NCI-H2107 treated with DMSO at 0.1 percent for 48 hours (cell line): ENCODE data around the gene ISG20.

Experiments
- DNase-seq: peaks from one replicate; lab custom pipeline; 2025; ENCODE audit not compliant: unreplicated experiment; lab: John Stamatoyannopoulos, UW

The ISG20 gene

GRCh38 chr15:88638626-88639372 is at the start of gene ISG20:
Gene ISG20 (plus strand): TSS chr15:88639016. CDS start chr15:88639367, 351 bp downstream.
- peak; percentile 61 for DNase-seq

GRCh38 chr15:88590759-88591158 is 48.1 kb upstream of the ISG20 start:
- no peak for DNase-seq

- no peak for DNase-seq
These were observed 47.4 kb upstream of the ISG20 start for GRCh38 chr15:88591384-88591783.

- no peak for DNase-seq
These were observed 34.9 kb upstream of the ISG20 start for GRCh38 chr15:88603885-88604284.

GRCh38 chr15:88604381-88605188 is 34.2 kb upstream of the ISG20 start:
- no peak for DNase-seq

GRCh38 chr15:88605189-88606069 is 33.4 kb upstream of the ISG20 start:
- DNase-seq, result no peak

DNA sequence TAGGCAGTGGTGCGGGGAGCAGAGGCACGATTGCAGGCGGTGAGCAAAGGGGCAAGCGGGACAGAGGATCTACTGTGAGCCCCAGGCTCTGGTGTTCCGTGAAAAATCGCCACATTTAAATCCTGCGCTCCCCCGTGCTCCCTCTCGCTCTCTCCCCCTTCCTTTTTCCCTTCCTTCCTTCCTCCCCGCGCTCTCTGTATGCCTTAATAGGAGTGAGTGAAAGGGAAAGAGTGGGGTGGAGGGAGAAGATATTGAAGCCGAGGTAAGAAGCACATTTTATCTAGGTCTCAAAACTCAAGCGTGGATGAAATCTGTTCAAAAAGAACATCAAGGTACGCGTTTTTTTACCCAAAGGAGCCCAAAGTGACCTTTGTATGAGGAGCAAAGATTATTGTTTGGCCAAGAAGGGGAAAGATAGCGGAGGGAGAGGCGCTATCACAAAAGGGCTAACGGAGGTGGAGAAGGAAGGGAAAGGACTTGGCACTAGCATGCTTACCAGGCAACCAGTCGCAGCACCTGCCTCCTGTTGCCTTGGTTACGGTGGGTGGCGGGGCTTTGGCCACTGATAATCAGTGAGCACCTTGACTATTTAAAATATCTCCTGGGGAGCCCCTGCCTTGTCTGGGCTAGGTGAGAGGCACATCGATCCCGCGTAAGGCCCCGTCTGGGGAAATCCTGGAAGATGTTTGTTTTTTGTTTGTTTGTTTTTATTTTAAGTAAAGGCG is 32.6 kb upstream of the ISG20 start:
- DNase-seq, result peak; percentile 10

DNA sequence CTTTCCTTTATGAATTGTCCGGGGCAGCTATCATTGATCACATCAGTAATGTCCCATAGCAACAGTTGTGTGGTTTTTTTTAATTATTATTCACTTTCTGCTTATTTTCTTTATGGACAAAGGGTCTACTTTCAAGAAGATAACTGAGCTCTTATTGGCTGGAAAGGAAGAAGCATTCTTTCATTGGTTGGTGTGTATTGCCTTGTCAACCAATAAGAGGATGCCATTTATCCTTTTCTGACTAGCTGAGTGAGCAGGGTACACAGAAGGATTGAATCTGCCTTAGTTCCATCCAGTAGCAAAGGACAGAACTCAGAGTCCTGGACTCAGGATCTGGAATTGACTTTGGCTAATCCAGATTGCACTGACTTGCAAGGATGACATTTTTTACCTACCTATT is 30.9 kb upstream of the ISG20 start:
- no peak for DNase-seq

DNA sequence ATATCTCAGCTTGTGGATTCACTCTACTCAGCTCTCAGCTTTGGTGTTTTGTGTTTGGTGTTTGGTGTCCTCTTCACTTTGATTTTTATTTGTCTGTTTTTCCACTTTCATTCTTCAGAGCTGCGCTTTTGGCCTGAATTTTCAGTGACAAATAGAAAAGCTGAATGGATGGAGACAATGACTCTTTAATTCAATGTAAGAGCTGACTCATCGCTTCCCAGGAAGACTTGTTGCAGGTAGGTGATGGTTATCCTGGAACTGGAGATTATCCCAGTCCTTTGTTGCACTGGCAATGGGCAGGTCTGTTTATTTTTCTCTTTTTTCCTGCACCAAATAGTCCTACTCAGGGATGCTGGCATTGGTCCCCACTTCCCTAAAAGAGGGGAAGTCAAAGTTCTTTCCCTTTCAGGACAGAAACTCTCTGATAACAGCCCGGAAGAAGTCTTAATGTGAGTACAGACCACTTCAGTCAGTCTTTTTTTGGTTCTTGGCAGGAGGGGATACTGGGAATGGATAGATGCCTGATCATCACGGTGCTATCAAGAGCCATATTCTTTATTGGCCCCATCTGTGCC is 30.1 kb upstream of the ISG20 start:
- DNase-seq, result no peak

GRCh38 chr15:88609344-88610090 is 29.3 kb upstream of the ISG20 start:
- DNase-seq, result no peak

GRCh38 chr15:88610701-88611231 is 28.1 kb upstream of the ISG20 start:
- no peak for DNase-seq

DNA sequence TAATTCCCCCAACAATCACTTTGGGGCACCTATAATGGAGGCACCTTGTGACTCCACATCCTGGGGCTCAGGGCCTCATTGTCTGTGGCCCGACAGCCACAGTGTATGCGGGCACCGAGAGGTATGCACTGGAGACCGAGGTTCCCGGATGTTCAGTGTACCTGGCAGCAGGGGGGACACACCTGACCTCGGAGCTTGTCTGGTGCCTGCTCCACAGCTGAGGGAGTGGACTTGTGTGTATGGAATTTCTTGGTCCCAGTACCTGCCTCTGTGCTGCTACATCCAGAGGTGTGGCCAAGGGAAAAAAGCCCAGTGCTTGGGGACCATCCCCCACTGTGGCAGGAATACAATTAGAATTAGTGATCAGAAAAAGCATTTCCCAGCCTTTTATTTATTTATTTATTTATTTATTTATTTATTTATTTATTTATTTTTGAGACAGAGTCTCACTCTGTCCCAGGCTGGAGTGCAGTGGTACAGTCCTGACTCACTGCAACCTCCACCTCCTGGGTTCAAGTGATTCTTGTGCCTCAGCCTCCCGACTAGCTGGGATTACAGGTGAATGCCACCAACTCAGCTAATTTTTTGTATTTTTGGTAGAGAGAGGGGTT is 26.5 kb upstream of the ISG20 start:
- no peak for DNase-seq

DNA sequence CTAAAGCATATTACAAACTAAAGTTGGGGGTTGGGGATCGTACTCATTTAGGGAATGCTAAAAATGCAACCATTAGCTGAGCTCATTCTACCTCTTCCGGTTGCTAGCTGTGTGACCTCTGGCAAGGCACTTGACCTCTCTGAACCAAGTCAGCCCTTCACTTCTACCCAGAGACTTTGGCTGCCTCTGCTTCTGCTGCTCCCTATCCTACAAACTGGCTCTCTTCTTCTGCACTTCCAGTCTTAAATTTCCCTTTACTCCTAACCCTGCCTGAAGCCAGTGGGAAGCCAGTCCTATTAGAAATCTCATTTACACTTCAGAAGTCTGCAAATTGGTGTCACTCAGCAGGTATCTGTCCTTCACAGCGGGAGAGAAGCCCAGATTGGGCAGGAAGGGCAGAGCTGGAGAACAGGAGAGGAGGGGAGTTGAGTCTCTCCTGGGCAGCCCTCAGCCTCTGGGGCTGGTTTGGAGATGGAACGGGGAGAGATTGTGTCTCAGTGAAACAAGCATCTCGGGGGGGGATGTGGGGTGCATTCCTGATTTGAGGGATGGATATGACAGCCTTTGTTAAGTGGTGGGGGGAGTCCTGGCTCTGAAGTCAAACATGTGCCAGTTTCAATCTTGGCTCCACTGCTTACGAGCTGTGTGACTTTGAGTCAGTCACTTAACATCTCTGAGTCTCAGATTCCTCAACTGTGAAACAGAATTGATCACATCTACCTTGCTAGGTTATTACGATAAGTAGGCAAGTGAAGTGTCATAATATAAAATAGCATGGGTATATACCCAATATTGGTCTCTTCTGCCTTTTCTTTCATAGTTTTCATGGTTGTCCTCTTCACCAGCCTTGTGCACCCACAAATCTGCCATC is 25.5 kb upstream of the ISG20 start:
- no peak for DNase-seq

DNA sequence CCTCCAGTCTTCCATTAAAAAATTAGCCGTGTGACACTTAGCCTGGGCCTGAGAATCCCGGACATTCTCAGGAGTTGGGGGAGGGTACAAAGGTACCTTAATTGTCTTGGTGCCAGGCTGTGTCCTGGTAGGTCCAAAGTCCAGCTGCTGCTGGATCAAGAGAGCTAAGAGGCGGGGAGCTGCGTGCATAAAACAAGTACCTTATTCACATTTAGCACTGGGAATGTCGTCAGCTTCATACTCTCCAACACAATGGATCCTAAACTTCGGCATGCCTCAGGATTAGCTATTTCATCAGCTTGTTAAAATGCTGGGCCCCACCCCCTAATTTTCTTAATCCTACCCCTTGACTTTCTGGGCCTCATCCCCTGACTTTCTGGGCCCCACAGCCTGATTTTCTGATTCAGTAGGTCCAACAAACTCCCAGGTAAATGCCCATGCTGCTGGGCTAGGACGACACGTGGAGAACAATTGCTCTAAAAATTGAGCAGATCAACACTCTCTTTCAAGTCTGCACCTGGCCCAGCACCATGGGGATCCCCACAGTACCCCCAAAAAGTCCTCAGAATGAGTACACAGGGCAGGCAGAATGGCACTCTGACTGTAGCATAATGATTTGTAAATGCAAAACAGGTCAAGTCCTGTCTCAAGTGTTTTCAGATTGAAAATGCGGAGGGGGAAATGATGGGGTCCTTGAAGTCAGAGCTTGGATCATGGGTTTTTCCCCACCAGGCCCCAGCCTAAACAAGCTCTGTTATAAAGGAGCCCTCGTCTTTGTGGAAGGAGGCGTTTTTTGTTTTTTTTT is 23.3 kb upstream of the ISG20 start:
- DNase-seq, result no peak

- no peak for DNase-seq
These were observed 22.6 kb upstream of the ISG20 start for GRCh38 chr15:88616240-88616639.

- no peak for DNase-seq
These were observed 21.6 kb upstream of the ISG20 start for GRCh38 chr15:88617031-88617722.

- no peak for DNase-seq
These were observed 21.0 kb upstream of the ISG20 start for GRCh38 chr15:88617790-88618189.
